ENCODE data around the gene UBE2G2. TPM values are rescaled to one million over a fixed set of nuclear protein-coding genes. Genes with fewer than 3 reads are reported as not detected.

Gene UBE2G2
- polyA plus RNA-seq, 1 donor: 93.3 TPM

DNA sequence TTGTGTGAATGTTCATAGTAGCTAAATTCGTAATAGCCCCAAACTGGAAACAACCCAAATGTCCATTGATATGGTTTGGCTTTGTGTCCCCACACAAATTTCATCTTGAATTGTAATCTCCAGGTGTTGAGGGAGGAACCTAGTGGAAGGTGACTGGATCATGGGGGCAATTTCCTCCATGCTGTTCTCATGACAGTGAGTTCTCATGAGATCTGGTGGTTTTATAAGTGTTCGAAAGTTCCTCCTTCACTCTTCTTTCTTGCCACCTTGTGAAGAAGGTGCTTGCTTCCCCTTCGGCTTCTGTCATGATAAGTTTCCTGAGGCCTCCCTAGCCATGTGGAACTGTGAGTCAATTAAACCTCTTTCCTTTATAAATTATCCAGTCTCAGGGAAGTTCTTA, 11.3 kb downstream of the UBE2G2 start:
- DNase-seq (ENCODE audit: low read depth): no peak

DNA sequence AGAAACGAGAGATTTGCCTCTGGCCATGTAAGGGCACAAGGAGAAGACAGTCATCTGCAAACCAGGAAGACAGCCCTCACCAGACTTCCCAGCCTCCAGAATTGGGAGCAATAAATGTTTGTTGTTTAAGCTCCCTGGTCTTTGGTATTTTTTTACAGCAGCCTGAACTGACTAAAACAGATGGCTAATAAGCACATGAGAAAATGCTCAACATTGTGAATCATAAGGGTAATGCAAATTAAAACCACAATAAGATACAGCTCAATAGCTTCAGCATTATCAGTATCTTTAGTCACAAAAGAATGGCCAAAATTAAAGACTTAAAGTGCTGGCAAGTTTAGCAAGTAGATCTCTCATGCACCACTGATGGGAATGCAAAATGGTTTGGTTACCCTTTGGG, 11.7 kb downstream of the UBE2G2 start:
- no peak for DNase-seq (ENCODE audit: low read depth)

DNA sequence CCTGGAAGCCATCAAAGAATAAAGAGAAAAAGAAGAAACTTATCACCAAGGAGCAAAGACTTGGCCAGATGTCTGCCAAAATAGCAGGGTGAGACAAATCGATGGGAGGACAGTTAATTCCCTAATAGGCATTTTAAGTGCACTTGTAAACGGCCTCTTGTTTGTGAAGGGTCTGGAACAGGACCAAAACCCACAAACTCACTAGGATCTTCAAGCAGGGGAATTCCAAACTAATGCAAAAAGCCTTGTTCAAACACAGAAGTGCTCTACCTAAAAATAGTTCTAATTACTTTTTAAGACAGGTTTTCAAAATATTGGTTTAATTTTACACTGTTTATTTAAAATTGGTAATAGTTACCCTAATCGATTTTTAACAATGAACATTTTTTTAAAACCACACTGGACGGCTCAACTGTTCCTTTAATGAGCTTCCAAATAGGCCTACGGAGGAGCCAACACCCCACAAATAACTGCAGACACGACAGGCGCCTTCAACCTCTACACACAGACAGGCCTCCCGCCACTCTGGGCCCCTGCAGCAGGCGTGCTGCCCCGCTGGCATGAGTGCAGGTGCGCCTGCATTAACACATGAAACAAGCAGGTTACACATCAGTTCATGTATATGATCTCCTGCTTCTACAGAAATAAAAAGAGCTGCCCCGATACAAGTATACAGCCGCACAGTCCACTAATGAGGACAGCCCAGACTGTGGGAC, 15.8 kb downstream of the UBE2G2 start:
- DNase-seq (ENCODE audit: low read depth): no peak

DNA sequence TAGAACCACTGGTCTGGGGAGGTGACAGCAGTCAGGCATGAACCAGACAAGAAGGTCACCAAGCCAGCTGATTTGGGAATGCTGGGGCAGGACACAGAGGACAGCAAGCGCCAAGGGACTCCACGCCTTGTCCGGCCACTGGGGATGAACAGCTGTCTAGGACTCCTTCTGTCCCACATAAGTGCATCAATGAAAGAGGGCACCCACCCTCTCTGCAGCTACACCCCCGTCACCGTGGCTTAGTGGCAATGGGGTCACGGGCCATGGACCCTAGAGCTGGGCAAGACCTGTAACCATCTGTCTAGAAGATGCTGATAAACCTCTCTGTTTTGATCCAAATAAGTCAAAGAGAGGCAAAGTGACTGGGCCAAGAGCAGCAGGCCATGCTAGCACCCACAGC, 16.8 kb downstream of the UBE2G2 start:
- no peak for DNase-seq (ENCODE audit: low read depth)

DNA sequence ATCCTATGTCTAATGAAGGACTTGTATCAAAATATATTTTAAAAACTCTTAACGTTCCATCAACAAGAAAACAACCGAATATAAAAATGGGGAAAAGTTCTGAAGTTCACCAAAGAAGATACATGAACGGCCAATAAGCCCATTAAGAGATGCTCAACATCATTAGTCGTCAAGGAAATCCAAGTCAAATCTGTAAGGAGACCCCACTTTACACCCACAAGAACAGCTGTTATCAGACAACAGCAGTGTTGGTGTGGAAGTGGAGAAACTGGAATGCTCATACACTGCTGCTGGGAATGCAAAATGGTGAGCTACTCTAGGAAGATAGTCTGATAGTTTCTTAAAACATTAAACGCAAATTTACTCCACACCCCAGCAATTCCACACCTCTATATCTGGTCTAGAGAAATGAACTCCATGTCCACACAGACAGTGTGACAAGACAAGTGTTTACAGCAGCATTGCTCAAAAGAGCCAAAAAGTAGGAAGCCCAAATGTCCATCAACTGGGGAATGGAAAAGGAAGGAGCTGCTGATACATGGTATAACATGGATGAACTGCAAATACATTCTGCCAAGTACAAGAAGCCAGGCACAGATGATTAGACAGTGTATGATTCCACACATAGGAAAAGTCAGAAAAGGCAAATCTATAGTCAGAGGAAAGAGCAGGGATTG, 18.5 kb downstream of the UBE2G2 start:
- DNase-seq (ENCODE audit: low read depth): no peak

DNA sequence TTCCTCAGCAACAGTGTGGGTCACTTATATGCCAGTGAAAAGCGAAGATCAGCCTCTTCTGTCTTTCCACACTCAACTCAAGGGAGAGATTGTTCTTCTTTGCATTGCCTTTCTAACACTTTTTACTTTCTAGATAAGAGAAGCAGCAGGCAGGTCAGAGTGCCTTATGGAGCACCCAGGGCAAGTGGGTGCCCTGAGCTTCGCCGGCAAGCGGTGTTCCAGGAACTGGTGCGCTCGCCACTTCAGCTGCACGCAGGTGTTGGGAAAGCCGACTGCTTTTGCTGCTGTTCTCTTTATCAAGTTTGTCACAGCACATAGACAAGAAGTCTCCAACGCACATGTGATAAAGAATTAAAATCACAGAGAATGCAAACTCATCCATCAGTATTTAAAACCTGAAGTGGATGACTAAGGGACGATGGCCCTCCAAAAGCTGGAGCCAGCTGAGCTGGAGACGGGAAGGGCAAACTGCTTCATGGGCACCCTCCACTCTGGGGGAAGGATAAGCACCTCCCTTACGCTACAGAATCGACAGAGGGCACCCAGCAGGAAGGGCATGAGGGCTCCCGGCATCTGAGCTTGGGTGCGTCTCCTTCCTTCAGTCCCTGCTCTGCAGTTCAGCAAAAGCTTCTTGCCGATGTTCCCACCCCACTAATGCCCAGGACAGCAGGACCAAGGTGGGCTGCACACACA, 20.7 kb downstream of the UBE2G2 start:
- DNase-seq (ENCODE audit: low read depth): no peak

DNA sequence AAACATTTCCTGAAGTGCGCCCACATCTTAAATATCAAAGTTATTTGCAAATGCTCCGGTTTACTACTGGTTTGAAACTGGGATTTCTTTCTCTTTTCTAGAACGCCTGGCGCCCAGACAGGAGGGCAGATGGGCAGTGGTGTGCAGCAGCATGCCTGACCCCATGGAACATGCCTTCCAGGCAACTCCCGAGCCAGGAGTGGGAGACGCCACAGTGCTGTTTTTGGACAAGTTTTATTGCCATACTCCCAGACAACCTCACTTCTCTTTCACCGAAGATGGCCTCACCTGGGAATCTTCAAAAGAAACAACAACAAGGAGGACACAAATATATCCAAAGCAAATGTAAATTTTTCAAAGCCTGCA, 21.5 kb downstream of the UBE2G2 start:
- no peak for DNase-seq (ENCODE audit: low read depth)

DNA sequence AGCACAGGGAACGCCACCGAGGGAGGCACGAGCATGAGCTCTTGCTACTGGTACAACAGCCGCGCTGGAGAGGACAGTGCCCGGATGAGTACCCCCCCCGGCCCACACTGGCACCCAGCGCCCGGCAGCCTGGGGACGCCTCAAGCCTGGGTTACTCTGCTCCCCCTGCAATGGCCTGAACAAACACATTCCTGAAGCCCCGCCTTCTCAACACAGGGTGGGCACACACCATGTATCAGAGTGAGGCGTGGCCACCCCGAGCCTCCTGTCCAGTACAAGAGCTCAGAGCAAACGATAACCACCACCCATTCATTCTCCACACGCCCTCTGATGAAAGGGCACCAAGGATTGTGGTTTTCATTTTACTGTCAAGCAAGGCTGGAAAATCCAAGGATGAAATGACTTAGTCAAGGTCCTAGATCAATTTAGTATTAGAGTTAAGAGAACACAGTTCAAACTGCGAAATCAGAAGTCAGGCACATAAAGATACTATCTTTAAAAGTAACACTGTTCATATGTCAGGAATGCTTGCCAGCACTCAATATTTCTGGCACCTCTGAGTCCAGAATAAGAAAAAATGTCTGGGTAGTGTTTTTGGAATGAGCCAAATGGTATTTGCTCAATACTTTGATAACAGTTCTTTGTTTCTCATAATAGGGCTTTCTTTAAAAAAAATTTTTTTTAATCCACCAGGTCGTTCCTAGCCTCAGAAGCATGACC, 22.0 kb downstream of the UBE2G2 start:
- DNase-seq (ENCODE audit: low read depth): no peak

DNA sequence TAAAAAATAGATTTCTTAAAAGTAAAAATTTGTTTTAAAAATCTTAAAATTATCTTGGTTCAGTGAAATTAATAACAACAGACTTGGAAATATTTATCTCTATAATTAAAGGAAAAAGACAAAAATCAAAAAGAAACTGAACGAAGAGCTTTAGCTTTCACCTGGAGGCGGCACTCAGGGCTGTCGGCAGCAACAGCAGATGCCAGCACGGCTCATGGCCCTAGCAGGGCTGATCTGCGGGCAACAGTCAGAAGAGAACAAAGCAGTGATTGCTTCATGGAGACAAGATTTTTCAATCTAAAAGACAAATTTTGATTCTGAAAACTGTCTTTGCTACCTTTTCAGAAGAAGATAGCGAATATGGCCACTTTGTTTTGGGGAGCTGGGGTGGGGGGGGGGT, 22.6 kb downstream of the UBE2G2 start:
- no peak for DNase-seq (ENCODE audit: low read depth)

DNA sequence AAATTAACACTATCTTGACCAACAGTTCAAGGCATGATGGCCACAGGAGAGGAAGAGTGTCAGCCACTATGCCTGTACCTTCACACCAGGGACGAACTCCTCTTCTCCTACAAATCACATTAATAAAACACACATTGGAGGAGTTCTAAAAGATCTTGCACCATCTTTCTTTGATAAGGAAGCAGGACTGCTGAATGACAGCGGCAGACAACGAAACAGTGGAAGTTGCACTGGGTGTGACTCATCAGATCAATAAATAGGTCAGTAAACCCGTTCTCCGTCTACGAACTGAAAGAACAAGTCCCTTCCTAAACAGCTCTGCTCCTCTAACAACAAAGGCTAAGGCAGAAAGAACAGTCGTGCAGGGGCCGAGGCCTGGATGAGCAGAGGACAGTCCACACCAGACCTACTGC, 23.1 kb downstream of the UBE2G2 start:
- no peak for DNase-seq (ENCODE audit: low read depth)

DNA sequence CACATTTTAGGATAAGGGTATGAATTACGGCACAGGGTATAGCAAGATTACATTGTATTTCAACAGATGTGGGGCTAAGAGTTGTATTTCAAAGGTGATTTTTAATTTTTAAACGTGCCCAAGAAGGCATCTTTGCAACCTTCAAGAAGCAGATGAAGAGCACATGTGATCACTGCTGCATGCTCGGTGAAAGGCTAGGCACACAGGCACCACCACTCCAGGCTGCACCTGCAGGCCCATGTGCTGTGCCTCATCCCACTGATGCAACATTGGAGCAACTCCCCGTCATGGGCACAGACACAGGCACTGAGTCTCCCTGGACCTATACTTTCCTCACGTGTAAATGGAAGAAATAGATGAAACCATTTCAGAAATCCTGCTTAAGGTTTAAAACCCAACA, 23.5 kb downstream of the UBE2G2 start:
- DNase-seq (ENCODE audit: low read depth): no peak

DNA sequence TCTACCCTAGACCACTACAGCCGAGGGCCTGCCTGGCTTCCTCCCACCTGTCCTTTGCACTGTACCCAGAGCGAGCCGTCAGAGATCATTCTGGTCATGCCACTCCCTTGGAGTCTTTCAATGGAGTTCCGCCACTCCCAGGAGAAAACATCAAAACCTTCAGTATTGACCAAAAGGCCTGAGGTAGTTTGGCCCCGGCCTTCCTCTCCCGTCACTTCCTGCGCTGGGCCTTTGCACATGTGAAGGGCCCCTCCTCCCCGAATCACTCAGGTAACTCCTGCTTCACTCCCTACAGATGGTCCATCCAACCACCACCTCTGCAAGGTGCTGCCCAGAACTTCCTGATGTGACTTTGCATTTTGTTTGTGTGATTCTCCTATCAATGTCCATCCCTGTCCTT, 26.6 kb downstream of the UBE2G2 start:
- no peak for DNase-seq (ENCODE audit: low read depth)

DNA sequence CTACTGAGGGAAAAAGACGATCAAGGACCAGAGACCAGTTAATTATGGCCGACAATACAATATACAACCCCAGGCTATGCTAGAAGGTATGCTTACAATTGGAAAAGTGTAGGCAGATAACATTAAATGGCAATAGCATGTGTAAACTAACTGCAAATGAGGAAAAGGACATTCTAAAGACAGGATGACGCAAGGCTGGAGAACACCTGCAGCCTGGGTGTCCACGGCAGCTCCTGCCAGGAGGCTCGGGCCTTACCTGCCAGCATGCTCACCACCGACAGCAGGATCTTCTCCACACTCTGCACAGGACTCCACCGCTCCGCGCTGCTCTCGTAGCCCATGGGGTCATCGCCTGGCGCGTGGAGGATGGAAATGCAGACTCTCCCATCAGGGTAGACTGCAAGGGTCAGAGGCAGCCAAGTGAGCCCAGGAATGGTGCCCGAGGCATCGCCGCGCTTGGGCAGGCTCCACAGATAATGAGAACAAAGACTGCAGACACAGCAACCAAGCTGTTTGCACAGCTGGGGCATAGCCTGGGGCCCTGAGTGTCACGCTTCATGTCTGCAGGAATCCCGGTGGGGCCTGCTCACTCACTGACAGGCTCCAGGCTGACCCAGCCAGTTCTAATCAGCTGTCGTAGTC, 28.2 kb downstream of the UBE2G2 start:
- DNase-seq (ENCODE audit: low read depth): no peak

DNA sequence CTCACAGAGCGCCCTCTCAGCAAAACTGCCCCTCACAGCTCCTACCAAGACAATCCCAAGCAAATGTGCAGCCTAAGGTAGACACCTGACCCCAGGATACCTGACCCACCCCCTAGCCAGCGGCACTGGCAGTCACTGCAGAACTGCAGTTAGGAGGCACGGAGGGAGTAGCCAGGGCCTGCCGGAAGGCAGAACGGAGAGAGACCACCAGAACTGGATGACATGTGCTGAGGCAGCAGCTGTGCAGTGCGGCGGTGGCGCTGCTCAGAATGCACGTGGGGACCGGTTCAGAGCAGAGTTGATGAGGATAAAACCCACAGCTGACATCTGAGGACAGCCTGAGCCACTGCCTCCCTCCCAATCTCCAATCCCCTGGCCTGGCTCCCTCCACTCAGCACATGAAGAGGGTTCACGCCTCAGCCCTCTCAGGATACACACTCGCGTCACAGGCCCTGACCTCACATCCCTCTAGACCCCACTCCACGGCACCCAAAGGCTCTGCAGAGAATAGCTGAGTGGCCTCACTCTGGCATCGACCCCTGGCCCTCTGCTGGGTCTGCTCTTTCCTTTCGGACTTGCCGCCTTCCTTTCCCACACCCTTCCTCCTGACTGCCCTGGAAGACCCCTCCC, 29.6 kb downstream of the UBE2G2 start:
- no peak for DNase-seq (ENCODE audit: low read depth)

DNA sequence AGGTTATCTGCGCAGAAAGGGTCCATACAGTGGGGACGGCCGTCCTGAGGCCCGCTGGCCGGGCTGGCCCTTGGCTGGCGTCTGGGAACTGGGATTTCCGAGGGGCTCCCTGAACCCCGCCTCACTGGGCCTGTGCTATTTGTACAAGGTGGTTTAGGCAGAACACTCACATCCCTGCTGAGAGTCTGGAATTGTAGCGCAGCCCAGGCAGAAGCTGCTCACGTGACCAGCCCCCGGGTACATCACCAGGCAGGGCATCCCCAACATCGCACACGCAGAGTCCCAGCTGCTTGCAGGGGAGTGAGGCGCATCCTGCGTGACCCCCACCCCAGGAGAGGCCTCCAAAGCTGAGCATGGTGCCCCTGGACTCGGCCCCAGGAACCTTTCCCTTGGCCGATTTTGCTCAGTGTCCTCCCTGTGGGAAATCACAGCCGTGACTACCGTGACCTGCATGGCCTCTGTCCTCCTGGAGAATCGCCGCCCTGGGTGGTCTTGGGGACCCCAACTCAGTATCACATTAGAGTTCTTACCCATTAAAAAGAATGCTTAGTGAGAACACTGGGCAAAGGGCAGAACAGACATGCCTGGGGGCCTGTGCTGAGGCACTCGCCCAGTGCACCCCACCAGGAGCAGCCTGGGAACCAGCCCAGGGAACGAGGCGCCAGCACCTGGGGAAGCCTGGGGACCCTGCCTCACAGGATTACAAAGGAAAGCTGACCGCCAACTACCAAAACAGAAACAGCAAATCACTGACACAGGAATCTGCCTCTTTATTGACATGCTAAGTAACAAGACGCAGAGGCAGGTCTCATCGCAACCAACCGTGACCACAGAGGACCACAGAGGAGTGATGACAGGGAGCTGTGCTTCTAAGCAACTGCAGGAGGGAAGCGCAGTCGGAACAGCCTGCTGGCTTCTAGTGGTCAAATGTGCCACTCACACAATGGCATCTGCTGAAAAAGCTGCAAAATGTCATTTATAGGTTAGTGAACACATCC, 33.5 kb downstream of the UBE2G2 start:
- DNase-seq (ENCODE audit: low read depth): no peak

DNA sequence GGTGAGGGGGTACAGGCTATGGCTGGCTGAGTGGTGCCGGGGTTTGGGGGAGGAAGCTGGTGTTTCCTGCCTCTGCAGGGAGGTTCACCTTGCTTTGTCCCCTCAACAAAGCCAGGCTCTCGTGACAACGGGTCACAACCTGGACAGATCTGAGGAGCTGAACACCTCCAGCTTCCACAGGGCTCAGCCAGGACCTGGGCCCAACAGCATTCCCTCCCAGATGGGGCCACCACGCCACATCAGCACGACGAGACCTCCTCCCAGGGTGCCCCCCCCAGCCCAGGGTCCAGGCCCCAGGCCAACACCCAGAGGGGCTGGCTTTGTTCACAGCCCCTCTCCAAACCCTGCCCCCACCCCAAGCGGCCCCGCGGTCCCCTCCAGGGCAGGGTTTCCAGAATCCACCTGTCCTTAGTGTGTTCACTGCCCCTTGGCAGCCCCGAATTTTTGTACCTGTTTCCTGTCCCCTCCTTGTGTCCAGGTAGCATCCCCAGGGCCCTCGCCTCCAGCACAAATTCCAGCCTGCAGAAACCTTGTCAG, 34.7 kb downstream of the UBE2G2 start:
- DNase-seq (ENCODE audit: low read depth): no peak

DNA sequence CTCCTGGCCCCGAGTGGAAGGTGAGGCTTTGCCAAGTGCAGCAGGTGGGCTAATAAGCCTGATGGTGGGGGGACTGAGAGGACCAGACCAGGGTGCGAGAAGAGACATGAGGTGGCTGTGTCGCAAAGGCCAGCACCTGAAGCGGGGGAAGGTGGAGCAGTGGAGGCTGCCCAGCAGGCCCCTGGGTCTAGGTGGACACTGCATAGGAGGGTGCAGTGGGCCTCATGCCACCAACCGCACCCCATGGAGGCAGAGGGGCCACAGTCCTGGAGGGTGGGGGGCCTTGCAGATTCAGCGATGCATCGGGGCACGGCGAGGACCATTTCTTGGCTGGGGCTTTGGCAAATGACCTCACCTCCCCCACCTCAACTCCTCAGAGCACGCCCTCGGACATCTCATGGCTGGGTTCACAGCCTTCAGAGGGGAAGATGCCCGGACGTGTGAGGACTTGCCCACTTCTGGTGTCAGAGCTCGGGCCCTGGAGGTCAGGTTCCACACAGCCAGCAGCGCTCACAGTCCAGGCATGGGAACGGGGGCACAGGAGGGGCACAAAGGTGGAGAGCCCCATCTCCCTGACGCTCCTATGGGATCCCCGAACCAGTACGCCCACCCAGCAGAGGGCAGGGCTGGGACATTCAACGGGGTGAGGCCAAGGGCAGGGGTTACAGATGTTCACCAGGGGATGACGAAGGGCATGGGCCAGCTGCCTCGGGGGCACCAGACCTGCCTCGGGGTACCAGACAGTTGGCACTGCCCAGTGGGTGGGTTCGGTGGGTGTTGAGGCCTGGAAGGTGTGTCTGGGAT, 35.4 kb downstream of the UBE2G2 start:
- no peak for DNase-seq (ENCODE audit: low read depth)

DNA sequence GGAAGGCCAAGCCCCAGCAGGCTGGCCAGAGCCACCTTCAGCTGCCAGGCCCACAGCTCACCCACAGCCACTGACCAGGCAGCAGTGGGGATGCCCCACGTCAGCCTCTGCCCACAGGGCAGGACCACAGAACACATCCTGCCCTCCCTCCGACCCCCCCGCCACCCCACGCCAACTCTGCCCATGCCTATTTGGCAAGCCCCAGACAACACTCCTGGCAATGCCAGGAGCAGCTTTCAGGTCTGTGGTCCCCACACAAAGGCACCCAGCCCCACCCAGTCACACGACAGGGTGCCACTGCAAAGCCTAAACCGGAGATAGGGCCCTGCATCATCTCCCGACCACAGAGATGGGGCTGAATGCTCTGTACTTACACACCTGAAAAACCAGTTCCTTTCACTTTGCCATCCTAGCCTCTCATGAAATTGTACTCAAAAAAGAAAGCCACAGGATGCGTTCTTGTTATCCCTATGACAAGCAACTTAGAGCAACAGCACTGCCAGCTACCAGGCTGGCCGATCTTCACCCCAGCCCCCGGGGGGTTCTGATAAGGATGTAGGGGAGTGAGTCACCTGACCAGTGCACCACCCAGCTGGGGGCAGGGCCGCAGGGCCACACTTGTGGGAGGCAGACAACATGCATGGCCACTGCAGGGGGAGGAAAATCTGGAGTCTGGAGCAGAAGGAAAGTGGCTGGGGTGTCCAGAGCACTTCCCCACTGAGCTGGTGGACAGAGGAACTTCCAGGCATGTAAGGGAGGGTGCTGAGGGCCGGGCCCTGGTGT, 36.2 kb downstream of the UBE2G2 start:
- no peak for DNase-seq (ENCODE audit: low read depth)

Data from forelimb muscle (tissue), 1 donor.